IMR-90 (cell line): ENCODE results near the gene KRTCAP2.

Source experiments
- POLR2A ChIP-seq: IDR thresholded peaks from 2 replicates; pipeline ENCODE4 v1.6.1; 2012; ENCODE audit warnings: mild to moderate bottlenecking, low read depth, low read length
- TF ChIP-seq, protein P1 (sequence below): conservative IDR thresholded peaks from 2 replicates; pipeline ENCODE4 v1.5.1; 2012; ENCODE audit warnings: mild to moderate bottlenecking, low read depth, low read length, improper control_type of control experiment

DNA sequence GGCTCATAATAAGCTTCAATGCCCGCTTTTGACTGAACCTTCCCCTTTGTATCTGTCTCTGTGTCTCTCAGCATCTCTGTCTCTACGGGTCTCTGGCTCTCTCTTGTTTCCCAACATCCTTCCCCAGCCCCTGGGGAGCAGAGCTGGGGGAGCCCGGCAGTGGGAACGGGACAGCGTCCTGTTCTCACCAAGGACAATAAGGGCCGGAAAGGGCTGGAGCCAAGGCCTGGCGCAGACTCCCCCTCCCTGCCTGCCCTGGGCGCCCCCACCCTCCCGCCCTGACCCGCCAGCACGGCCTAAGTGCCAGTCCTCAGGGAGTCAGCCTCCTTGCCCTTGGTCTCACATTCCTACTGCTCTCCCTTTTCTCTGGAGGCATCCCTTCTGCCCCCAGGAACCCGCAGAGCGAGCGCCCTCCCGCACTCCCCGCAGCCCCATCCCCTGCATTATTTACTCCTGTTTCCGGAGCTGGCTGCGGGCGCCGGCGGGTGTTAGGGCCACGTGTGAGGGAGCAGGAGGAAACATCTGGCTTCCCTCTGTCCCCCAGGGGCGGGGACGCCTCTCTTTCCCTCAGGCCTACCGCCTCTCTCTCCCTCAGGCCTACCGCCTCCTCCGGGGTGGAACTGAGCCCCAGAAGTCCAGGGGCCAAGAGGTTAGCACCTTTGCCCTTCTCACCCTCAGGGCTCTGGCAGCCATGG lies 6.5 kb downstream of the KRTCAP2 start:
- TF ChIP-seq, protein P1, sequence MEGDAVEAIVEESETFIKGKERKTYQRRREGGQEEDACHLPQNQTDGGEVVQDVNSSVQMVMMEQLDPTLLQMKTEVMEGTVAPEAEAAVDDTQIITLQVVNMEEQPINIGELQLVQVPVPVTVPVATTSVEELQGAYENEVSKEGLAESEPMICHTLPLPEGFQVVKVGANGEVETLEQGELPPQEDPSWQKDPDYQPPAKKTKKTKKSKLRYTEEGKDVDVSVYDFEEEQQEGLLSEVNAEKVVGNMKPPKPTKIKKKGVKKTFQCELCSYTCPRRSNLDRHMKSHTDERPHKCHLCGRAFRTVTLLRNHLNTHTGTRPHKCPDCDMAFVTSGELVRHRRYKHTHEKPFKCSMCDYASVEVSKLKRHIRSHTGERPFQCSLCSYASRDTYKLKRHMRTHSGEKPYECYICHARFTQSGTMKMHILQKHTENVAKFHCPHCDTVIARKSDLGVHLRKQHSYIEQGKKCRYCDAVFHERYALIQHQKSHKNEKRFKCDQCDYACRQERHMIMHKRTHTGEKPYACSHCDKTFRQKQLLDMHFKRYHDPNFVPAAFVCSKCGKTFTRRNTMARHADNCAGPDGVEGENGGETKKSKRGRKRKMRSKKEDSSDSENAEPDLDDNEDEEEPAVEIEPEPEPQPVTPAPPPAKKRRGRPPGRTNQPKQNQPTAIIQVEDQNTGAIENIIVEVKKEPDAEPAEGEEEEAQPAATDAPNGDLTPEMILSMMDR, result no peak
- TF ChIP-seq POLR2A, result no peak
